NCI-H187 treated with DMSO at 0.1 percent for 48 hours (cell line): ENCODE results near the gene DOCK9.

Source experiments
- DNase-seq: peaks from one replicate; lab custom pipeline; 2025; lab: John Stamatoyannopoulos, UW

Gene DOCK9

DNA sequence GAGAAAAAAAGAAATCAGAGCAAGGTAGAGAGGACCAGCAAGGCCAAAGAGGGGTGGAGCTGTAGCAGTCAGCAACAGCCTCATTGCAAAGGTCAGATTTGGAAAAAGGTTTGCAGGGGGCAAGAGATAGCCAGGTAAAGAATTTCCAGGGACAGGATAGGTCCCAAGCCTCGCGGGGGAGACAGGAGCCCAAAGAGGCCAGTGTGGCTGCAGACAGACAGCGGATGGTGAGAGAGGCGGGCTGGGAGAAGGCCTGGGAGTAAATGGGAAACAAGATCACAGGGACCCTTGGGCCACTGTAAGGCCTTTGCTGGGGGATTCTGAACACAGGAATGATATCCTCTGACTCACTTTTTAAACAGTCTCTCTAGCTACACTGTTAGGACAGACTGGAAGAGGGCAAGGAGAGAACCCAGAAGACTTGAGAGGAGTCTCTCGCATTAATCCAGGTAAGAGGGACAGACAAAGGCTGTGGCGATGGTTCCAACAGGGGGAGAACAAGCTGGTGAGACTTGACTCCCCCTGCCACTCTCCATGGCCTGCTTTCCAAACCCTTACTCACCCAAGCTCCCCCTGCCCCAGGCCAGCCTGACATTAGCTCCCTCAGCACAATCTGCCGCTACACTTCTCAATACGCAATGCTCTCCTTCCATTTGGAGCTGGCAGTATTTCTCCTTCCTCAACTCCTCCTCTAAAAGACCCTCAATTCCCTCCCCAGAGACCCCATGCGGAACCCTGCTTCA lies 31.8 kb downstream of the DOCK9 start:
- DNase-seq: no peak

DNA sequence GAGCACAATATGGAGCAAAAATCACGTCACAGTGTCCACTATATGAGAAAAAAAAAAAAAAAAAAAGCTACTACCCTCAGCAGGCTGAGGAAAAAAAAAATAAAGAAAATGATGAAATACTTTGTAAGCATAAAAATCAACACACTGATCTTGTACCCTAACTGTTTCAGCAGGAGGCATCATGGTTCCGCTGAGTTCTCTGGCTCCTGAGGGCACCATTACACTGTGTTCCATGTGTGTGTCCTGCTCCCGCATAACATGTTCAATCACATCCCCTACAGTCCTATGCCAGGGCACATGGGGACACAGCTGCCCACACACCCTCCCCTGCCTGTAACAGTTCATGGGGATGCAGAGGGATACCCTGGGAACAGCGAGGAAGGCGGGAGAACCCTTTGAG lies 33.5 kb downstream of the DOCK9 start:
- no peak for DNase-seq

GRCh38 chr13:98942997-98943396 lies 34.9 kb downstream of the DOCK9 start:
- no peak for DNase-seq

GRCh38 chr13:98942485-98942884 lies 35.4 kb downstream of the DOCK9 start:
- no peak for DNase-seq

DNA sequence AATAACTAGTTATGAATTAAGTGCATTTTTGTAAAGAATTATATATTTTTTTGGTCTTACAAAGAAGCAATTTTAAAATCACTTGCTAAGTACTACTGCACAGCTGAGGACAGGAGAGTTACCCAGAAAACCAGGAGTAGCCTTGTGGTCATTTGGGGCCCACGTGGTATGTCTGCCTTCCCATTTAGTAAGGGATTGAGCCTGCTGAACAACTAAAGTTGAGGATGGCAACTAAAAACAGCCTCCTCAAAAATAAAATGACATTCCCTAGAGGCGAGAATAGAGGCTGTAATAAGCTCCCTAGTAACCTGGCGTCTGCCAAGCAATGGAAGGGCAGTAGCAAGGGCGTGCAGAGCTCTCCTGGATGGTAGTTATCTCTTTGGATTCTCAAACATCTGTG lies 36.3 kb downstream of the DOCK9 start:
- DNase-seq: no peak

GRCh38 chr13:98941126-98941525 lies 36.7 kb downstream of the DOCK9 start:
- no peak for DNase-seq

DNA sequence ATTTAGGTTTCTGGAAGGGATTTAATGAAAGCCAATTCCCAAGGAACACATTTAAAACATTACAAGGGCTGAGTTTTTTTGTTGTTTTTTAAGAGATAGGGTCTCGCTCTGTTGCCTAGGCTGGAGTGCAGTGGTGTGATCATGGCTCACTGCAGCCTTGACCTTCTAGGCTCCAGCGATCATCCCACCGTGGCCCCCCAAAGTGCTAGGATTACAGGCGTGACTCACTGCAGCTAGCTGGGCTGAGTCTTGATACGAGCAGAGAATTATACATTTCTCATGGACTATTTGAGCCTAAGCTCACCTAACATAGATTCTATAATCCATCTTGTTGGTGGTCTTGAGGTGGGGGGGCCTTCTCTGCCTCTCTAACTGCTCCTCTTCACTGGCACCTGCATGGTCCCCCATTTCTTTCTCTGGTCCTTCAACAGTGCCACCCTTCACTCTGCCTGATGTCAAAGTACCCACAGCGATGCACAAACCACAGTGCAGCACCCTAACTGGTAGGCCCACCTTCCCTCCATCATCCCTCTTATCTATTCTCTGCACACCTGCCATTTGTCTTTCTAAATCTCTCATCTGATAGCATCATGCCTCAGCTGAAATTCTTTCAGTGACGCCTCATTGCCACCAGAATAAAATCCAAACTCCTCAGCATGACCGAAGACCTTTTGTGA lies 37.4 kb downstream of the DOCK9 start:
- no peak for DNase-seq

DNA sequence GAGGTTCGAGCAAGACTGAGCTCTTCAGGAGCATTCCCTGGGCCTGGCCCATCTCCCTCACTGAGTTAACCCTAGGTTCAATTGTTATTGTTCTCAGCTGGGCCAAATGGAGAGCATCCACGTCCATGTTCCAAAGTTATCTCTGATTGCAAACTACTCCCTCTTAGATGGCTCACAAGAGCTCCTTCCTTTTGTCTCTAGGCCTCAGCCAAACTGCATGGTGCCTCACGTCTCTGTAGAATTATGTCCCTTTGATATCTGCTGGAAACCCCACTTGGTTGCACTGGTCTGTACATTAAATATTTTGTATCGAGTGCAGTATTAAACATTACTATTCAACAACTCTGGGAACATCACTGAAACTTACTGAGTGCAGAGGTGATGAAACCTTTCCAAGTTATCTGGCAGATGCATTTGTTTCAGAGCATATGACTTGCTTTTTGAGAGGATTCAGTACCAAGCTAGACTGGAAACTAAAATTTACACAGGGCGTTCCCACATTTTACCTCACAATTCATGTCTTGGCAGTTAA lies 38.1 kb downstream of the DOCK9 start:
- no peak for DNase-seq

DNA sequence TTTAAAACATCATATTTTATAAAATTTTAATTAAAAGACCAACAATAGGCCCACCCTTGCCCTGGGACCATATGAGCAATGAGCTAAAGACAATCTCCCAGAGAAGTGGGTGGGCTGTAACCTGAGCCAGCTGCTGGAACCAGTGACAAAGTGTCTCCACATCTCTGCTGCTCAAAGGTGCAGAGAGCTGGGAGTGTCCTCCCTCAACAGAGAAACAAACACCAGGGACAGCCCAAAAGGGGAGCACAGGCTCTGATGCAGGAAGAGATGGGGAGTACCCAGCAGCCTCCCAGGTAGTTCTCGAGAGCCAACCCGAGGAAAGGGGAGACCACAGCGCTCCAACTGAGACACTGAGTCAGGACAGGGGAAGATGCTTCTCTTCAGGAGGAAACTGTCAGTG lies 39.1 kb downstream of the DOCK9 start:
- DNase-seq: no peak

GRCh38 chr13:98937911-98938381 lies 39.9 kb downstream of the DOCK9 start:
- no peak for DNase-seq

- no peak for DNase-seq
Measured at GRCh38 chr13:98934243-98934642, 43.6 kb downstream of the DOCK9 start.

DNA sequence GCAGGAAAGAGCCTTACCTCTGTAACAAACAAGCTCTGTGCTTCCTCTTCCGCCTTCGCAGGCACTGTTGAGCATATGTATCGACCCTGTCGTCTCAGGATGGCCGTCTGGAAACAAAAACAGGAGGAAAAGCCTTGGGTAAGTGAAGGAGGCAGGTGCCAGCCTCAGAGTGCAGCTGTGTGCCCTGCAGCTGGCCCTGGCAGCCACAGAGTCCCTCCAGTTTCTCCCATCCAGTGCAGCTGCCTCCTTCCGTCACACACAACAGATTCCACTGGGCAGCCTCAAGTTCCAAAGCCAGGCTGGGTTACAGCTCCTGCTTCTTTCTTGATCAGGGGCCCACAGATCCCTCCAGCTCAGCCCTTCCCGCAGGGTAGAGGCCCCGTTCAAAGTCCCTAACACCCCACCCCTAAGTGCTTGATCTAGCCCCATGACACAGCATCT lies 47.7 kb downstream of the DOCK9 start:
- no peak for DNase-seq

- DNase-seq: no peak
Measured at GRCh38 chr13:98927951-98928927, 49.6 kb downstream of the DOCK9 start.

DNA sequence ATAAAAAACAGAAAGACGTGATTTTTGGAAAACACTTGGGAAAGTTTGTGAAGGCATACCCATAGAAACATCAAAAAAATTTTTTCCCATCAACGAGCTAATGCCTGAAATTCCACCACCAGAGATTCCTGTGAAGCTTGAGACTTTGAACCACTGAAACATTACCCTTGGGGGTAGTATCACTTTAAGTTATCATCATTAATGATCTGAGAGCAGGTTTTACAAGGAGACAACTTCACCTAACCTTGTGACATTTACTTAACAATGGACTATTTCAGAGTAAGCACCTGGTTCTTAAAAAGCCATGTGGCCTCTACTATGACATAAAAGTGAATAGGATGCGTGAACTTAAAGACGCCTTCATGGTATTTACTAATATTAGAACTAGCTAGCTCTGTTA lies 51.9 kb downstream of the DOCK9 start:
- DNase-seq: no peak

DNA sequence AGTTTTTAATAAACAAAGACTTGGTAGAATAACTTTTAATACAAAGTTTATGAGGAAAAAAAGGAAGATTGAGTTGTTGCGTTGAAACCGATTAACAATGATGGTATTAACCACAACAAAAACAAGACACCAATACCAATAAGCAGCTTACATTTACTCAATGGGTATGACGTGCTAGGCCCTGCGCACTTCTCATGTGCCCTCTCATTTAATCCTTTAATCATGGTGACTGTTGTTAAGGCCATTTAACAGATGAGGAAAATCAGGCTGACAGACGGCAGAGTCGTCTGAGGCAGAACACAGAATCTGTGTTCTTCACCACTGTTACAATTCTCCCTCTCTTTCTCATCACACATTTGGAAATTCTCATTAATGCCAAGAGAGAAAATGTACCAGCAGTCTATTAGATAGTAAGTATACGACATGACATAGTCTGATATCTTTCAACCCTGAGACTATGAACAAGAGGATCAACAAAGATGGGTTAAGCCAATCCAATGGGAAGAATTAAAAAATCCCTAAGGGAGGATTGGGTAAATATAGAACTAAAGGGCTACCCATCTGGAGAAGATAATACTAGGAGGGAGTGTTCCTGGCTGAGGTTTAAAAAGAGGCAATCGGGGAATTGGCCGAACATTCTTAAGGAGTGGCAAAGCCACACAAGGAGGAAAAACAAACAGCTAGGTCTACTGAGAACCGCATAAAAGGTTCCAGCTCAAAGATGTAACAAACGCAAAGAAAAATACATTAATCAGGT lies 54.0 kb downstream of the DOCK9 start:
- no peak for DNase-seq

DNA sequence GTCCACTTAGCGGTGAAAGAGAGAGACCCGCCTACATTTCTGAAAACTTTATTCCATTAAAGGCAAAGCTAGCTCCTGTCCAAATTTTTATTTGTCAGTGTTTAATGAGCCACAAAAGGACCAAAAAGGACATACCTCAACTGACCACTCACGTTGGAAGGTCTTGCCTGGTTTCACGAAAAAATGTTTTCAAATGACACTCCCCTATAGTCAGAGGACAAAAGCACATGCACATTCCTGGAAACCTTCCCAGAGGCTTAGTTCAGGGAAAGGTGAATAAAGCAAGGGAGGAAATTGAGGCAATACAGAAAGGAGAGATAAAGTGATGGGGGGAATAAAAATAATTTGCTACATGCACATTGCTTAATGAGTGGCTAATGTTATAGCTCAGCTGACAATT lies 55.6 kb downstream of the DOCK9 start:
- no peak for DNase-seq

DNA sequence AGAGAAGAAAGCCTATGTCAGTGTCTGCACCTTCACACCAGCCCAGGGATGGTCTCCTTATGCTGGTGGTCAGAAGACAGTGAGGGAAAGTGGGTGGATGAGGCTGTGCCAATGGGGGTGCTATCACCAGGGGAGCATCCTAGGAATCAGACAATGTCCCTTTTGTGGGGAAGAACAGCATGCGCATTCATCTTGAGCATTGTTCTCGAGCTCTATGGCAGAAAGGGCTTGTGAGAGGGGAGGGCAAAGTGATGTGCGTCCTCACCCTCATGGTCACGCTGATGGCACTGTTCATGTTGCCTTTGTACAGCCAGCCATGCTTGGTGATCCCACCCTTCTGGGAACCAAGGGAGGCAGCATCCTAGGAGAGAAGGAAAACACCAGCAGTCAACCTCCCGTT lies 56.1 kb downstream of the DOCK9 start:
- DNase-seq: no peak

- DNase-seq: no peak
Measured at GRCh38 chr13:98921015-98921580, 56.8 kb downstream of the DOCK9 start.

DNA sequence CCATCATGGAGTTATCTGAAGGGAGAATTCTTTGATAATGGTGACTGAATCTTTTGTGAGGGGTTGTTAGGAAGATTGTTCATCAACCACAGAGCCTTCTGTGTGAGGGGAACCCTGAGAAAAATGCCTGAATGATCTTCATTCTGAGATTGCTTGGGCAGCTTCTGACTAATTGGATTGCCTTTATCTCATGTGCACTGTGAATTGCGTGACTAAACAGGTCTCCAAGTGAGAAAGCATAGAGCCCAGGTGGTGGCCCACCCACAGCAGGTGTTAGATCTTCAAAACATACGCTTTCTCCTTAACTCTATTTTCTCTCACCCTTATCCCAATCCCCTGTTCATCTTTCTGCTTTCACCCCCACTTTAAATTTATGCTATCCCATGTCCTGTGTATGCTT lies 58.3 kb downstream of the DOCK9 start:
- no peak for DNase-seq

- no peak for DNase-seq
Measured at GRCh38 chr13:98918771-98919170, 59.1 kb downstream of the DOCK9 start.

DNA sequence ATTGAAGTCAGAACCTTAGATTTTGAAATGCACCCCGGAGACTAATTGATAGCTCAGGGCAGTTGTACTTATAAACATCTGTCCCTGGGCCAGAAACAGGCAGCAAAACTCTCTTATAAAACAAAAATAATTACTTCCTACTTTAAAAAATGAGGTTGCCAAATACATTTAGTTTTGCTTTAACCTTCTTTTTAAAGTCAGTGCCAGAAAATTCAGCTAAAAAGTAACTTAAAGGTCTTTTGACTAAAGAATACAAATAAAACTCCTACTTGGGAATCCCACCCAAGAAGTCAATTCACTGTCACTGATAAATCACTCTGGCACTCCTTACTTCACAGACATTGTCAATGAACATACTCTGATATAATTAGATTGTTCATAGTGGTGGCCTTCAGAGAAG lies 60.7 kb downstream of the DOCK9 start:
- DNase-seq: no peak
